ENCODE data around the gene ZFAND5.
A peak's percentile ranks its signal among the peaks of the same experiment; 100 is the strongest.

Gene ZFAND5

DNA sequence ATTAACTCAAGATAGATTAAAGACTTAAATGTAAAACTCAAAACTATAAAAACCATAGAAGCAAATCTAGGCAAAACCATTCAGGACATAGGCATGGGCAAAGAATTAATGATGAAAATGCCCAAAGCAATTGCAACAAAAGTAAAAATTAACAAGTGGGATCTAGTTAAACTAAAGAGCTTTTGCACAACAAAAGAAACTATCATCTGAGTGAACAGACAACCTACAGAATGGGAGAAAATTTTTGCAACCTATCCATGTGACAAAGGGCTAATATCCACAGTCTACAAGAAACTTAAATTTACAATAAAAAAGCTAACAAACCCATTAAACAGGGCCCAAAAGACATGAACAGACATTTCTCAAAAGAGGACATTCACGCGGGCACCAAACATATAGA is 34.4 kb upstream of the ZFAND5 start:
- TF ChIP-seq, protein P1, sequence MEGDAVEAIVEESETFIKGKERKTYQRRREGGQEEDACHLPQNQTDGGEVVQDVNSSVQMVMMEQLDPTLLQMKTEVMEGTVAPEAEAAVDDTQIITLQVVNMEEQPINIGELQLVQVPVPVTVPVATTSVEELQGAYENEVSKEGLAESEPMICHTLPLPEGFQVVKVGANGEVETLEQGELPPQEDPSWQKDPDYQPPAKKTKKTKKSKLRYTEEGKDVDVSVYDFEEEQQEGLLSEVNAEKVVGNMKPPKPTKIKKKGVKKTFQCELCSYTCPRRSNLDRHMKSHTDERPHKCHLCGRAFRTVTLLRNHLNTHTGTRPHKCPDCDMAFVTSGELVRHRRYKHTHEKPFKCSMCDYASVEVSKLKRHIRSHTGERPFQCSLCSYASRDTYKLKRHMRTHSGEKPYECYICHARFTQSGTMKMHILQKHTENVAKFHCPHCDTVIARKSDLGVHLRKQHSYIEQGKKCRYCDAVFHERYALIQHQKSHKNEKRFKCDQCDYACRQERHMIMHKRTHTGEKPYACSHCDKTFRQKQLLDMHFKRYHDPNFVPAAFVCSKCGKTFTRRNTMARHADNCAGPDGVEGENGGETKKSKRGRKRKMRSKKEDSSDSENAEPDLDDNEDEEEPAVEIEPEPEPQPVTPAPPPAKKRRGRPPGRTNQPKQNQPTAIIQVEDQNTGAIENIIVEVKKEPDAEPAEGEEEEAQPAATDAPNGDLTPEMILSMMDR (conservative IDR thresholded peaks at IDR 0.05; ENCODE audit: low read length): no peak
- DNase-seq (ENCODE audit: low read depth): no peak

DNA sequence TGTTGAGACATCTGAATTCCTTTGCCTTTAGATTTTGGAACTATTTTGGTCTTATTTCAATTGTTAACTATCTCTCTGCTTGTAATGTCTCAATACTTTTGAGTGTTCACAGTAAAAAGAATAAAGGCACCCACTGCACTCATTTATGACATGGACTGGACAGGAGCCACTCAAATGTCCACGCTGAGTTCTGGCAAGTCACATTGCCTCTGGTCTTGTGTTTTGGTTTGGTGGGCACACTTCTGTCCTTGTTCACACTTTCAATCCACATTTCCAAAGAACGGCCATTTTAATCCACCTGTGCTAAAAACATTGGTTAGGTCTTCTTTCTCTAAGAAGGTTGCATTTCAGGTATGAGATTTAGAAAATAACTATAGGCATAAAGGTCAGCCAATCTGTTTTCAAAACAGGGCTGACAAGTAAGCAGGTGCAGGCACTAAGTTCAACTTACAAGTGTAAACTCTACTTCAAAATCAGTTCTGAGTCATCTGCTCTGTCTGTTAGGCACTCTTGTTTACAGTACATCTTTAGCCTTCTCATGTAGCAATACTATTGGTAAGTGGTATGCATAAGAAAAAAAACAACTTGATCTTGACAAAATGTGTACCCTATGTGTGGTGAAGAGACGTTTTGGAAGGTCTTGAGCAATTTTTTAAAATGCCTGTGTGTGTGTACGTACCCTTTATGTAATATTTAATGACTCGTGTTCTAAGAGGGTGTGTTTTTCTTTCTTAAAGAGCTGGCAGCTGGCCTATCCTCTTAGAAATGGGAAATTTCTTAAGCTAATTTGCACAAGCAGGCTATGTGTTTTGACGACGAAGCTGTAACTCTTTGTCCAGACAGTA is 31.5 kb upstream of the ZFAND5 start:
- peak; percentile 75 for DNase-seq (ENCODE audit: low read depth)
- TF ChIP-seq, protein P1 (conservative IDR thresholded peaks at IDR 0.05; ENCODE audit: low read length): no peak
- H3K4me3 ChIP-seq (ENCODE audit: low read length): no peak overlapping the region

More for the DNA sequence above, 34.4 kb upstream of the ZFAND5 start:
- H3K4me3 ChIP-seq (ENCODE audit: low read length): no peak overlapping the region

DNA sequence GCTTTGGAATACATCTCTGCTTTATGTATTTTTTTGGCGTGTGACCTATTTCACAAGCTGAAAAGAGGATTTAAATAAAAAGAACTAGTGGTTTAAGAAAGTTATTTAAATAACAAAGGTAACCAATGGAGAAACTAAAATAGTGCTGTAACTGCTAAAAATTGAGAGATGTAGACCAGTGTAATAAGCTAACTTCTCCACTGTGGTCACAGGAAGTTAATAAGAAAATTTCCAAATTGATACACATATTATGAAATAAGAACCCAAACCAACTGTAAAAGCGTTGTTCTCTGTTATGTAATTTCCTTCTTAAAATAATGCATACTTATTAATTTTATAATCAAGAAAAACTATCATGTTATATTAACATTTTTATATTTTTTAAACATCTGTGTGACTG is 29.1 kb upstream of the ZFAND5 start:
- TF ChIP-seq, protein P1 (conservative IDR thresholded peaks at IDR 0.05; ENCODE audit: low read length): no peak
- DNase-seq (ENCODE audit: low read depth): no peak

DNA sequence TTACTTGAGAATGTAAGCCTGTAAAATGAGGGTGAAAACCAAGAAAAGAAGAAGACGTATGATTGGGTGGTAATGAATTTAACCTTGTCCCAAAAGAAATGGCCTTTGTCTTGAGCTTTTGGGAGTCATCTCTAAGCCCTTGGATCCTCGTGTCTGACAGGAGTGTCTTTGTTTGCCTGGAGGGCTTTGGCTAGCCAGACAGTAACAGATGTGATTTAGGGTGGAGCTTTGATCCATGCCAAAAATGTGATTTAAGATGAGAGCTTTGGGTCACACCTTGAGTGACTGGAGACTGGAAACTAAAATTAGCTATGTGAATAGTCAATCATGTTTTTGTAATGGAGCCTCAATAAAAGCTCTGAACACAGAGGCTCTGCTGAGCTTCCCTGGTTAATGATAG is 25.9 kb upstream of the ZFAND5 start:
- H3K4me3 ChIP-seq (ENCODE audit: low read length): no peak overlapping the region
- TF ChIP-seq, protein P1 (conservative IDR thresholded peaks at IDR 0.05; ENCODE audit: low read length): no peak
- DNase-seq (ENCODE audit: low read depth): no peak

More for the DNA sequence above, 29.1 kb upstream of the ZFAND5 start:
- no peak overlapping the region for H3K4me3 ChIP-seq (ENCODE audit: low read length)

DNA sequence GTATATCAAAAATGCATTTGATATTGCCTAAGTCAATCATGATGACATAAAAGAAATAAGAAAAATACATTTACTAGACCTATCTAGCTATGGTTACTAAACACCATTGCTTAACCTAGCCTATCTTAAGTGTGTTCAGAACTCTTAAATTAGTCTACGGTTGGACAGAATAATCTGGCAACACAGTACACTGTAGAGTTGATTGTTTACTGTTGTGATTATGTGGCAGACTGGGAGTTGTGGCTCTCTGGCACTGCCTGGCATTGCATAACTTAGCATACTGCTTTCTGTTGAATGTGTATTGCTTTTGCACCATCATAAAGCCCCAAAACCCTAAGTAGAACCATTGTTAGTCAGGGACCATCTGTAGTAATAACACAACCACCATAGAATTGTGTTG is 21.2 kb upstream of the ZFAND5 start:
- TF ChIP-seq, protein P1 (conservative IDR thresholded peaks at IDR 0.05; ENCODE audit: low read length): no peak
- no peak for DNase-seq (ENCODE audit: low read depth)
- H3K4me3 ChIP-seq (ENCODE audit: low read length): no peak overlapping the region

DNA sequence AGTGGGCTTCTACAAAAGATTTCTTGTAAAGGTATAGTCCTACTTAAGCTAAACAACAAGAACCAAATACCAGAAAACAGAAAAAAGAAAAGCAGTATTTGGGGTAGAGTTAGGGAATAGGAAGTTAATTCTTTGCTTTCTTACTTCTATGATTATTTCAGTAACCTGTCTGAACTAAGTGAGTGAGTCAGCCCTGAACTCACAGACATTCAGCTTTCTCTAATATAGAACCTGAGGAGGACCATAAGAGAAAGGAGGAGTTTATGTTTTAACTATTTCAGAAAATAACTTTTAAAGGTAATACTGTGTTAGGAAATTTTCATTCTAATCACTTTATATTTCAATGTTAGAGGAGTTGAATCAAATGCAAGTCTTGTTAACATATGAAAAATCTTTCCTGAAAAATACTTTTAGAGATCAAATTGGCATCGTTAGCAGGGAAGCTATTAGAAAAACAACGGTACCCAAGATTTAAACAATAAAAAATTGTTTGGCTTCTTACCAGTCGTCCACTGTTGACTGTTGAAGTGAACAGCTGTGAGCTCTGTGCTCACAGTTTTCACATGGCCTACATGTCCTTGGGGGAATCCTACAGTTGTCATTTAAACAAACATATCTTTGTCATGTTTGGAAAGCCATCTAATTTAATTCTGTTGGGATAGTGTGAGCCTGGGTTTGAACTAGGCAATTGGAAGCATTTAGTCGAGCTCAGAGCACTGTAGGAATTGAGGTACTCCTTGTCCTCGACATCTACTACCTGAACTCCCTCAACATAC is 19.9 kb upstream of the ZFAND5 start:
- no peak for DNase-seq (ENCODE audit: low read depth)
- no peak overlapping the region for H3K4me3 ChIP-seq (ENCODE audit: low read length)
- TF ChIP-seq, protein P1 (conservative IDR thresholded peaks at IDR 0.05; ENCODE audit: low read length): no peak
